Spleen (tissue), 7 donors: ENCODE results near the gene ASXL3.

Experiments used
- CTCF ChIP-seq, 11 experiments: fragments of 200-600 bp in 7 of 11; fragments of 450-650 bp in 4 of 11; sonication (generic) in 4 of 11; IDR thresholded peaks in 8 of 11; conservative IDR thresholded peaks in 3 of 11; 1 replicate in 7 of 11; 2 replicates in 4 of 11; pipeline versions ENCODE4 v1.4.0 to v1.8.0; 2016 to 2021; ENCODE audit warnings: antibody characterized with exemption in 11 of 11, inconsistent platforms in 4 of 11, mild to moderate bottlenecking in 1 of 11
- POLR2A ChIP-seq, 3 donors: fragments of 450-650 bp; IDR thresholded peaks; one replicate each; pipeline ENCODE4 v1.5.1; 2017; ENCODE audit warnings: antibody characterized with exemption in 3 of 3, mild to moderate bottlenecking in 1 of 3
- POLR2AphosphoS5 ChIP-seq, 3 donors: sonication (generic); formaldehyde crosslinking; IDR thresholded peaks; one replicate each; pipeline ENCODE4 v1.5.1; 2017; ENCODE audit warnings: antibody characterized with exemption in 3 of 3
- donor health status: DM: no; HTN: no; CAD: no; lungs with moderate emphysema.
- donor health status: DM: no; HTN: no; CAD: no.
- donor health status: DM: no; HTN: no; CAD: no.

GRCh38 chr18:33716061-33716683 lies 138.2 kb downstream of the ASXL3 start:
- TF ChIP-seq CTCF (IDR thresholded peaks at IDR 0.05 in 8 of 11, conservative IDR thresholded peaks at IDR 0.05 in 3 of 11) (no peak), POLR2AphosphoS5 (IDR thresholded peaks at IDR 0.05) (no peak), POLR2A (IDR thresholded peaks at IDR 0.05) (no peak)
